SK-MEL-5 (cell line): ENCODE measurements around the gene LRTM1. TPM values are rescaled to one million over a fixed set of nuclear protein-coding genes. Genes with fewer than 3 reads are reported as not detected.

Experiments
- DNase-seq: peaks from one replicate; pipeline ENCODE4 v3.0.0-alpha.2; 2016; ENCODE audit warnings: low read depth, low spot score
- in situ Hi-C: cut with HindIII; loops from 2 replicates; pipeline ENCODE4 v1.10.0; 2016; ENCODE audit warnings: low sequenced_read_pairs, high pct_unique_total_duplicates, low pct_unique_long_range_greater_than_20kb
- total RNA-seq: library from RNA; depleted of rRNA; stranded (reverse); fragments of >200 nt; shearing (Covaris generic); gene quantifications from 2 replicates; pipeline ENCODE4 v1.2.3, GENCODE V29; 2014

Gene LRTM1
- total RNA-seq, 1 experiment from 2014 or later = not detected

DNA sequence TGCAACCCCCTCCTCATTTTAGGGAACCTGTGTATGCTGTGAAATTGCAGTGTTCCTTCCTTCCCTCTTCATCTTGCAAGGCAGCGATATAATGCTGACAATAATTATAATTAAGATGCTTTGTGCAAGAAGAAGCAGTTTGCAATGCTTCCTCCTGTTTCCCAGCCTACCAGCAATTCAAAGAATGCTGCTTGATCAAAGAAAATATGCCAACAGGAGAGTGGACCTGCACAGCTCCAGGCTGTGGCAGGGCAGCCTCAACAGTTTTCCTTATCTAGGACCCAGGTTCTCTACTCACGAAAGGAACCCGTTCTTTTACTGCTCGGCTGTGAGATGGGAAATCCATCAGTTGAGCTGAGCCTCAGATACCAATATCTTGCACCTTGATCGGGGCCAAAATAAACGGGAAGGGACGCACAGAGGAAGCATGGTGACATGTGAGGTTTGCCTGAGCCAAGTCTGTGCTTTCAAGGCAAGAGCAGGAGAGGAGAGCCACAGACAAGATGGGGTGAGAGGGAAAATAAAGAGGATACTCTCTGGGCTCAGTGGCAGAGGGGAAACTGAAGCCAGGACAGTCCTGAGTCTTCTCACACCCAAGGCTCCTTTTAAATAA is 22.6 kb upstream of the LRTM1 start:
- DNase-seq = no peak
- in situ Hi-C loops = no loop called here

DNA sequence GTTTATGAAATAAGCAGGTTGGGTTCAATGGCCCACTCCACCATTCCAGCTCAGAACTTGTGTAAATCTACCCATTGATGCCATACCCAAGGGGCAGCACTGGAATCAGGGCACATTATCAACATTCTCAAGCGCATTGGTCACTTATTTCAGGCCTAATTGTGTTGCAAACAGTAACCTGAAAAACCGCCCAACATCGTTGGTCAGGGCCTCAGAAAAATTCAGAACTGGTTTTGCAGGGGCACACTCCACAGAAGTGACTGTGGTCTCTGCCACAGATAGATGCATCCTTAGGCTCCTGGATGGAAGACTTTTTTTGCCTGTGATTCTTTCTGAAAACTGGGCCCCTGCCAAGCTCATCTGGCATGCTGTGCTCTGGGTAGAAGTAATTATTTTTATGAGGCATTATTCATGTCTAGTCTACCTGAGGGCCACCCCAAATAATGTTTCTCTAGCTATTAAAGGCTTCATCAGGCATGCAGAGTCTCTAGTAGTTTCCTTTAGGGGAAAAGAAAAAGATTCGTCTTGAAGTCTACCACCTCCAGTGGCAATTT is 21.7 kb upstream of the LRTM1 start:
- no peak for DNase-seq
- in situ Hi-C loops = no loop called here

DNA sequence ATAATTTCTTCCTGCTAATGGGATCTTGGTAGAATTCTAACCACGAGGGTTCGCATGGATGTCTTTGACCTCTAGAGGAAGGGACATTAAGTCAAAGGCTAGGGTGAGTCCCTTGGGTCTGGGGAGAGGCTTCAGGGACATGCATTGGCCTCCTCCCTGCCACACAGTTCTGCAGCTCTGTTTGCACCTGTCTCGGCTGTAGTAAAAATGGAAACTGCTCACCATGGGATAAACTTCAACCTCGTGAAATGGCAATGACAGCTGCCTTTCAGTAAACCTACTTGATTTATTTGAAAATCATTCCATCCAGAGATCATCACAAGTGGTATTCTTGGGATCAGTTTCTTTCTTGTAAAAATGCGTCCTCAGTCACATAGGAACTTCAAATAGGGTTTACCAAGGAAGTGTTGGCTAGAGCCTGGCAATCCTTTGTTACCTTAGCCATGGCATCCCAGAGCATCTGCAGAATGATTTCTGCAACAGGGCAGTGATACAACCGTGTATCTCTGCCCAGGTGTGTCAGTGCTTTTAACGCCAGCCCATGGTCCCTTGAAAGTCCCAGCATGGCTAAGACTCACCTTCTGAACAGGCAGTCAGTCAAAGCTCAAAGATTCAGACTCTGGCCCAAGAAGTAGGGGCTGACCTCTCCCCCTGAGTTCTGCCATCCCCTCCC is 14.0 kb upstream of the LRTM1 start:
- in situ Hi-C loops = no loop called here
- DNase-seq = no peak

DNA sequence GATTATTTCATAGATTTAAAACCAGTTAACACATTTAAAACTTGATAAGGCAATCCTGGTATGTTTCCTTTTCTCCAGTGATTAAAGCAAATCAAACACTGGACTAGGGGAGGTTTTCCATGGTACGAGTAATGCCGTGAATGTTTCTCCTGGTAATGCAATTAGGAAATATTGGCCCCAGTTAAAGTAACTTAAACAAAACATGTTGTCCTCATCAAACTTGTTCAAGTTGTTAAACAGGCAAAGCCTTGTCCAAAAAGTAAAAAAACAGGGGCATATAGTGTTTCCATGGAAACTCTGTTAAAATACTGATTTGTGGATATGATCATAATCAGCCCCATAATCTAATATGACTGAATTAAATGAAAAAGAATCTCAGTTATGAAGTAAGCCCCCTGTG is 13.1 kb upstream of the LRTM1 start:
- no peak for DNase-seq
- in situ Hi-C loops = no loop called here

DNA sequence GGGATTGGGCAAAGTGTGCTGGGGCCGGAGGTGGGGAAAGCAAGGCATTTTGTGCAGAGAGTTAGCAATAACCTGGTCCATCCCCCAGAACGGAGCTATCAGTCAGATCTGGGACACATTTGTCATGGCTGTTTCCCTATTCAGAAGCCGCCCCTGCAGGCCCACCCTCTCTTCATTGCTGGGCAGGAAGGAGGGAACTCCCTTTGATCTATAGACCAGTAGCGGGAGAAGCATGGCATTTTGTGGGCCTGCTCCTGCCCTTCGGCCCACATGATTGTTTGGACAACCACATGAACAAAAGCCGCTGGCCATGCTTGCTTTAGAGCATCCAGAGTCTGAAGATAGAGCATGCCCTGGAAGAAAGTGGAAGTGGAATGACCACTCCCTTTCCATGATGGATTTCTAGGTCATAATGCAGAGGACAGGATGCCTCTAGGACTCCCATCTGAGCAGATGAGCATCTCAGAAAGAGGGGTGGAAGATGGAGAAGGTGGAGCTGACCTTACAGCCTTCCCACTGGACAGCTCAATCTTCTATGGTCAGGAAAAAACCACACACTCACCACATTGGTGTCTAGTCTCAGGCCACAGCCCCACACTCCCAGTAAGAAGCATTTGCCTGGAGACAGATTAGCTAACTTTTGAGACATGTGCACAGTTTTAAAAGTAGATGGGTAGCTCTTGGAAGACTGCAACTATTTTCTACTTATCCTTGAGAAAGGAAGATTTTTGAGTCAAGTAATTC is 11.9 kb upstream of the LRTM1 start:
- in situ Hi-C loops = no loop called here
- no peak for DNase-seq

DNA sequence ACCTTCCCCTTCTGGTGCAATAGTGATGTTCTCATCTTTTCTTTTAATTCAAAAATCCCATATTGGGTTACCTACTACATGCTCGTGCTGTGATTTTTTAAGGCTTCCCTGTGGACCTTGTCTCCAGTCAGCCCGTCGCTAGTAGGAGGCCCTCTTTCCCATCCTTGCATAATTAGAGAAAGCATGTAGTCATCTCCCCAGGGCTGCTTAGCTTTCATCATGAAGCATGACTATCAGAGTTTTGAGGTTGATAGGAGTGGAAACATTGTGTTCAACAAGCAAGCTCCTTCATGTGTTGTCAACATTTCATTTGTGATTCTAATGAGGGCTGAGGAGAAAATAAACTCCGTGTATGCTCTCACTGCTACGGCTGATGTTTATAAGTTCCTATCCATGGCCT is 8.7 kb upstream of the LRTM1 start:
- in situ Hi-C loops = no loop called here
- DNase-seq = no peak

DNA sequence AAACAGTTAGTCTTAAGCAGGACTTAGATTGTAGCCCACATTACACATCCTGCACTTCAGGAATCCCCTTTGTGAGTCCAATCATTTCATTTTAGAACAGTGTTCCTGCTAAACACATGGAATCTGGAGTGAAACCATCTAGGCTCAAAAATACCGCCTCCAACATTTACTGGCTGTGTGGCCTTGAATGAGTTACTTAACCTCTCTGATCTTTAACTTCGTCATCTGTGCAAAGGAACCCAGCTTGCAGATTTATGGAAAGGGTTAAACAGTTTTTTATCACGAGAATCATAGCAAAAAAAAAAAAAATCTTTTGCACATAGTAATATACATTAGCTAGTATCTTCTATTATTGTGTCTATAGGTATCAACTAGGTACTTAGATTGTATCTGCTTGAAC is 8.0 kb upstream of the LRTM1 start:
- no peak for DNase-seq
- in situ Hi-C loops = no loop called here

GRCh38 chr3:54932606-54933005 is 4.7 kb upstream of the LRTM1 start:
- in situ Hi-C loops = no loop called here
- no peak for DNase-seq

DNA sequence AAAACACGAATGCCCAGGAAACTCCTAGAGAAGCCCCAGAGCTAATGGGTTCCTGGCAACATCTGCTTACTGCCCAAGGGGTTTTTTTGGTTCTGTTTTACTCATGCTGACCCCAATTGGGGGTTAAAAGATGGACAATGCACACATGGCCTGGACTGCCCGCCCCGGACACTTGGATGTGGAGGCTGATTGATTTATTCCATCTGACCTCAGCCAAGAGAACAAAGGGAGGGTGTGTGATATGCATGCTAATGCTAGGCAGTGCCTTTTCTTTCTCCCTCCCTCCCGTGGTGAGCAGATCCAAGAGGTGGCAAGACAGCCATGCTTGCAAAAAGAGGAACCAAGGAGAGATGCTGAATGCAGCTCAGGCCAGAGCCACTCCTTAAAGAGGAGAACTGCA is 3.3 kb upstream of the LRTM1 start:
- DNase-seq = no peak
- in situ Hi-C loops = no loop called here

DNA sequence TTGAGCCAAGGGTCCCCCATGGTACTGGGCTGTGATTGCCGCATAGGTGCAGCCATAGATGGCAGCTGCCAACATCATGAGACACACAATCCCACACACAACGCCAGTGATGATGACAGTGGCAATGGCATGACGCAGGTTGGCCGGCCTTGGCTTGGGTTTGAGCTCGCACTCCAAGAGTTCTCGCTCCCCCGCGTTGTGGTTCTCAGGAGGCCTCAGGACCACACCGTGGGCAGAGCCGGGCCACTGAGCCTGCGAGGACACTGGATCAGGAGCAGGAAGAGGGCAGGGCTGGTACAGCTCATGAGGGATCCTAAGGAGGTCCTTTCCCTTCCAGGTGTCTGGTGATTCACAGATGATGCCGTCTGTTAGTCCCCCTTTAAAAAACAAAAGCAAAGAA is 9.3 kb downstream of the LRTM1 start:
- DNase-seq = no peak
- in situ Hi-C loops = no loop called here

DNA sequence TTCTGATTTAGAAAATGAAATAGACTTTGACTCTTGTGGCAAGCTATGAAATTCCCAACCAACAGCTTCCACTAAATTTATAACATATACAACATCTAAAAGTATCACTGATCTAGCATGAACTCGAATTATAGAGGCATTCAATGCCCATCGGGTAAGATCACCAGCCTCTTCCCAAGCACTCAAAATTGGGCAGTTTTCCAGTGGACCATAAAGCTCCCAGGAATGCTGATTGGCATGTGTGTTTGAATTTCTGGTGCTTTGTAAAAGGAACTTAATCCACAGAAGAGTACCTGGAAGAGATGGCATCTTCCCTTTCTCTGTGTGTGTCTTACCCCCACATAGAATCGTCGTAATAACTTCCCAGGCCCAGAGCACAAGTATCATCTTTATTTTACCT is 10.0 kb downstream of the LRTM1 start:
- in situ Hi-C loops = no loop called here
- DNase-seq = no peak

GRCh38 chr3:54917174-54917573 is 10.7 kb downstream of the LRTM1 start:
- no peak for DNase-seq
- in situ Hi-C loops = no loop called here

DNA sequence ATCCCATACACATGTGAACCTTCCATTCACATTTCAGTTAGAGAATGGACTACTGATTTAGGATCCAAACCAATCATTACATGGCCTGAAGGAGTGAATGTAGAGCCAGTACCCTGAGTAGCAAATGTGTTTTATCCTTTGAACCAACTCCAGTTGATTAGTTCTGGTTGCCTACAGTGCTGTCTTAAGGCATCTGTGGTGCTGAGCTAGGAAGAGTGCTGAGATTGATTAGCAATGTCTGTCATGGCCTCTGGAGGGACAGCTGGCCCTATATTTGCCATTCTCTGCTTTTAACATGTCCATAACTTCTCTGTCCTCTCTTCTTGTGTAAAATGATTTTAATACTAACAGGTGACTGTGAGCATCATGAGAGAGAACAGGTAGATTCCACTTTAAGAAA is 11.1 kb downstream of the LRTM1 start:
- DNase-seq = no peak
- in situ Hi-C loops = no loop called here

- in situ Hi-C loops = no loop called here
- DNase-seq = no peak
Observed at GRCh38 chr3:54915976-54916375, 11.9 kb downstream of the LRTM1 start.

DNA sequence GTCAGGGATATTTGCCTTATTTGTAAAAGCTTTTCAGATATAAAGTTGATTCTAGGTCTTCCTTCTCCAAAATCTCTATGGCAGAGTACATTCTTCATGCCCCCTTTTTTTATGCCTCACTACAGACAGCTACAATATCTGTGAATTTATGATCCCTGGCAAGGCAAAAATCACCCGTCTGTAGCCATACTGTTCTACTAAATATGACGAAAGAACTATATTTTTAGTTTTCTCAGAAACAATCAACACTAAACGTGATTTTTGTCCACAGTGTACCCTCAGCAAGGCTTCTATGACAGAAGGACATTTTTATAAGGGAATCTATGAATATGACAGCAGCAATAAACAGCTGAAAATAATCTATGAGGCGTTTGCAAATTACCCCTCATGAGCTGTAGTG is 12.7 kb downstream of the LRTM1 start:
- in situ Hi-C loops = no loop called here
- DNase-seq = no peak

GRCh38 chr3:54914180-54914579 is 13.7 kb downstream of the LRTM1 start:
- DNase-seq = no peak
- in situ Hi-C loops = no loop called here

GRCh38 chr3:54909191-54909590 is 18.7 kb downstream of the LRTM1 start:
- DNase-seq = no peak
- in situ Hi-C loops = no loop called here

- no peak for DNase-seq
- in situ Hi-C loops = no loop called here
Observed at GRCh38 chr3:54906763-54907162, 21.1 kb downstream of the LRTM1 start.

DNA sequence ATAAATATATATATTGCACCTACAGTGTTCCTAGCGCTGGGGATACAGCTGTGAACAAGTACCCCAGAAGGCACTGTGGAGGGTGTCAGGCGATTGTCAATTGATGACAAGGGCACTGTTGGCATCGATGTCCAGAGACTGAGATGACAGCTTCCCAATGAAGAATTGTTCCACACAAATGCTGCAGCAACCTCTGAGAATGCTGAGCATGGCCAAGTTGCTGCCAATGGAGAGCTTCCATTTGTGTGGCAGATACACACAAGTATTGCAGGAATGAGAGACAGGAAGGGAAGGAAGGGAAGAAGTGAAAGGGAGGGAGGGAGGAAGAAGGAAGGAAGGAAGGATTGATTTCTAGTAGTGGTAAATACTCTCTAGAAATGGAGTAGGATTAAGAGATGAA is 21.9 kb downstream of the LRTM1 start:
- no peak for DNase-seq
- in situ Hi-C loops = no loop called here
